SK-N-SH (cell line): Measurements from ENCODE around the gene TANGO6. TPM values are rescaled to one million over a fixed set of nuclear protein-coding genes. Genes with fewer than 3 reads are reported as not detected.

Experiments used
- CTCF ChIA-PET: fragments of 300-600, 350-600 bp; formaldehyde crosslinking; extraction: SDS; loops from one replicate; lab custom pipeline; 2021; lab: Yijun Ruan, JAX
- POLR2A ChIA-PET: fragments of 350-600 bp; sonication (Branson Sonifier 250); formaldehyde crosslinking; extraction: SDS; loops from one replicate; lab custom pipeline; 2020; ENCODE audit warnings: antibody characterized with exemption, inconsistent platforms; lab: Yijun Ruan, JAX
- DNase-seq: peaks from one replicate; pipeline ENCODE4 v3.0.0; 2012
- H2AFZ ChIP-seq: fragments of 200-600 bp; sonication (generic); 2 replicates; pipeline ENCODE4 v1.8.1; 2016; ENCODE audit warnings: antibody characterized with exemption, mild to moderate bottlenecking, low read depth
- H3F3A ChIP-seq: fragments of 200-600 bp; sonication (generic); replicated peaks from 2 replicates; pipeline ENCODE3; 2016; ENCODE audit warnings: antibody characterized with exemption, mild to moderate bottlenecking; ENCODE audit not compliant: insufficient read depth
- H3K27ac ChIP-seq, 2 experiments: fragments of 200-500 bp in 1 of 2; fragments of 200-600 bp in 1 of 2; sonication (Bioruptor generic) in 1 of 2; sonication (generic), shearing (Covaris generic) in 1 of 2; 2 replicates each; pipeline versions ENCODE4 v1.5.1 to v1.6.1; 2014 to 2016; ENCODE audit warnings: low read depth in 2 of 2, inconsistent platforms in 1 of 2, low read length in 1 of 2, mild to moderate bottlenecking in 1 of 2, mixed read lengths in 1 of 2
- H3K27me3 ChIP-seq: fragments of 200-600 bp; sonication (generic), shearing (Covaris generic); 2 replicates; pipeline ENCODE4 v1.6.1; 2016; ENCODE audit warnings: mixed run types; ENCODE audit not compliant: insufficient read depth
- H3K36me3 ChIP-seq, 2 experiments: fragments of 200-500 bp in 1 of 2; fragments of 200-600 bp in 1 of 2; sonication (Bioruptor generic) in 1 of 2; sonication (generic) in 1 of 2; replicated peaks in 1 of 2; 2 replicates each; pipeline versions ENCODE3 to v1.5.1; 2014 to 2016; ENCODE audit warnings: low read length in 1 of 2, mild to moderate bottlenecking in 1 of 2; ENCODE audit not compliant: insufficient read depth in 2 of 2, control insufficient read depth in 1 of 2
- H3K4me1 ChIP-seq, 2 experiments: fragments of 200-500 bp in 1 of 2; fragments of 200-600 bp in 1 of 2; sonication (Bioruptor generic) in 1 of 2; sonication (generic), shearing (Covaris generic) in 1 of 2; 2 replicates each; pipeline versions ENCODE4 v1.5.1 to v1.6.1; 2014 to 2016; ENCODE audit warnings: low read depth in 1 of 2, low read length in 1 of 2, mixed run types in 1 of 2; ENCODE audit not compliant: insufficient read depth in 2 of 2, control insufficient read depth in 1 of 2
- H3K4me2 ChIP-seq: fragments of 200-600 bp; sonication (generic), shearing (Covaris generic); 2 replicates; pipeline ENCODE4 v1.6.1; 2017; ENCODE audit warnings: mixed run types
- H3K4me3 ChIP-seq, 2 experiments: fragments of 200-500 bp in 1 of 2; fragments of 200-600 bp in 1 of 2; sonication (Bioruptor generic) in 1 of 2; sonication (generic), shearing (Covaris generic) in 1 of 2; 2 replicates each; pipeline versions ENCODE4 v1.5.1 to v1.8.1; 2014 to 2016; ENCODE audit warnings: low read depth in 2 of 2, inconsistent platforms in 1 of 2, low read length in 1 of 2, mild to moderate bottlenecking in 1 of 2, mixed read lengths in 1 of 2, moderate library complexity in 1 of 2
- H3K79me2 ChIP-seq: fragments of 200-600 bp; sonication (generic); 2 replicates; pipeline ENCODE4 v1.8.1; 2017; ENCODE audit warnings: mild to moderate bottlenecking; ENCODE audit not compliant: insufficient read depth
- H3K9ac ChIP-seq: fragments of 200-600 bp; sonication (generic); 2 replicates; pipeline ENCODE4 v1.6.1; 2017; ENCODE audit warnings: mixed run types
- H3K9me2 ChIP-seq: fragments of 200-600 bp; sonication (generic); 2 replicates; pipeline ENCODE4 v1.6.1; 2017; ENCODE audit warnings: mixed run types
- H3K9me3 ChIP-seq: fragments of 200-600 bp; sonication (generic); 2 replicates; pipeline ENCODE4 v1.6.1; 2017; ENCODE audit warnings: mixed run types, mild to moderate bottlenecking, moderate library complexity
- H4K20me1 ChIP-seq: fragments of 200-600 bp; sonication (generic); 2 replicates; pipeline ENCODE4 v1.6.1; 2017; ENCODE audit warnings: mild to moderate bottlenecking, mixed run types; ENCODE audit not compliant: insufficient read depth
- CTCF ChIP-seq: fragments of 200-600 bp; sonication (generic); IDR thresholded peaks from 2 replicates; pipeline ENCODE4 v1.6.1; 2017; ENCODE audit warnings: antibody characterized with exemption, mild to moderate bottlenecking, moderate library complexity
- FOSL2 ChIP-seq: IDR thresholded peaks from 2 replicates; pipeline ENCODE4 v1.4.0; 2012; ENCODE audit warnings: low read depth, mild to moderate bottlenecking, moderate library complexity, borderline replicate concordance
- FOXM1 ChIP-seq: IDR thresholded peaks from 2 replicates; pipeline ENCODE4 v1.4.0; 2012; ENCODE audit warnings: low read depth, mild to moderate bottlenecking
- GABPA ChIP-seq: IDR thresholded peaks from 2 replicates; pipeline ENCODE4 v1.4.0; 2012; ENCODE audit warnings: low read depth, mild to moderate bottlenecking
- GATA2 ChIP-seq: sonication (generic); formaldehyde crosslinking; IDR thresholded peaks from 2 replicates; pipeline ENCODE4 v1.5.0; 2020; ENCODE audit warnings: mild to moderate bottlenecking, missing genetic modification reagents
- IRF3 ChIP-seq: fragments of 150-350 bp; IDR thresholded peaks from 2 replicates; pipeline ENCODE4 v1.6.1; 2016; ENCODE audit warnings: mild to moderate bottlenecking, low read depth, low read length
- JUND ChIP-seq: IDR thresholded peaks from 2 replicates; pipeline ENCODE4 v1.4.0; 2012
- MAX ChIP-seq: IDR thresholded peaks from 2 replicates; pipeline ENCODE4 v1.4.0; 2012; ENCODE audit warnings: low read depth
- MEF2A ChIP-seq: IDR thresholded peaks from 2 replicates; pipeline ENCODE4 v1.4.0; 2012; ENCODE audit warnings: low read depth, borderline replicate concordance
- MXI1 ChIP-seq: IDR thresholded peaks from 2 replicates; pipeline ENCODE4 v1.6.1; 2012; ENCODE audit warnings: mild to moderate bottlenecking, low read depth, low read length, improper control_type of control experiment
- NFIC ChIP-seq: IDR thresholded peaks from 2 replicates; pipeline ENCODE4 v1.4.0; 2012; ENCODE audit warnings: borderline replicate concordance
- RCOR1 ChIP-seq: fragments of 150-350 bp; IDR thresholded peaks from 2 replicates; pipeline ENCODE4 v1.6.1; 2017; ENCODE audit warnings: antibody characterized with exemption, low read length
- REST ChIP-seq: IDR thresholded peaks from 2 replicates; pipeline ENCODE4 v1.6.1; 2012; ENCODE audit warnings: mild to moderate bottlenecking, low read depth, low read length, moderate library complexity
- RXRA ChIP-seq: IDR thresholded peaks from 2 replicates; pipeline ENCODE4 v1.4.0; 2012; ENCODE audit warnings: low read depth, mild to moderate bottlenecking, borderline replicate concordance
- SIN3A ChIP-seq: IDR thresholded peaks from 2 replicates; pipeline ENCODE4 v1.6.1; 2012; ENCODE audit warnings: low read depth, mild to moderate bottlenecking, low read length, moderate library complexity, borderline replicate concordance
- TEAD4 ChIP-seq: IDR thresholded peaks from 2 replicates; pipeline ENCODE4 v1.4.0; 2012; ENCODE audit warnings: mild to moderate bottlenecking, borderline replicate concordance; ENCODE audit not compliant: insufficient read depth
- USF2 ChIP-seq: fragments of 150-350 bp; IDR thresholded peaks from 2 replicates; pipeline ENCODE4 v1.6.1; 2017; ENCODE audit warnings: antibody characterized with exemption, low read length, low read depth, borderline replicate concordance
- ZBTB33 ChIP-seq: IDR thresholded peaks from 2 replicates; pipeline ENCODE4 v1.4.0; 2012; ENCODE audit warnings: low read depth, borderline replicate concordance
- WGBS: methylation state at CpG from one replicate; pipeline ENCODE4 v1.1.6; 2017; ENCODE audit warnings: low lambda C conversion rate; 5-methylcytosine and 5-hydroxymethylcytosine counted together
- polyA plus RNA-seq, 3 experiments: library from polyadenylated mRNA; depleted of rRNA; stranded (reverse); fragments of >200 nt; gene quantifications; 2 replicates each; pipeline ENCODE4 v1.2.3, GENCODE V29; 2012

The TANGO6 gene
- polyA plus RNA-seq, 1 of the 3 experiments (the other 2 are of a cell fraction) = 5.5 TPM

GRCh38 chr16:69037373-69038160 is 194.2 kb downstream of the TANGO6 start (continued):
- TF ChIP-seq ZBTB33 (no peak), JUND (no peak), IRF3 (no peak), USF2 (no peak), RCOR1 (no peak), SIN3A (no peak), FOXM1 (no peak), MEF2A (no peak)

GRCh38 chr16:69039333-69039941 is 196.1 kb downstream of the TANGO6 start:
- Histone ChIP-seq H3F3A (no peaks in the 10 kb centered on the region), H3K27ac (peak overlapping the region in 1 of 2 experiments; percentile 14; a peak in 1 of 4 replicates), H3K9me3 (no peaks in the 10 kb centered on the region), H3K4me1 (peaks cover 0 to 11% of the 10 kb centered on the region in 2 experiments; a peak in 2 of 4 replicates), H3K36me3 (peaks cover 7 to 13% of the 10 kb centered on the region in 2 experiments), H3K9me2 (no peaks in the 10 kb centered on the region), H4K20me1 (no peaks in the 10 kb centered on the region), H3K4me3 (no peak overlapping the region), H2AFZ (no peak overlapping the region), H3K79me2 (no peaks in the 10 kb centered on the region), H3K4me2 (no peak overlapping the region), H3K27me3 (no peaks in the 10 kb centered on the region), H3K9ac (no peak overlapping the region)
- WGBS = 90% methylated on average over 4 of the region's 4 CpGs
- ChIA-PET CTCF (no interaction called here), POLR2A (no interaction called here)
- no peak for DNase-seq
- TF ChIP-seq FOSL2 (no peak), GATA2 (CRISPR knock-in tag) (no peak), USF2 (no peak), MXI1 (no peak), TEAD4 (no peak), FOXM1 (no peak), REST (no peak), MAX (no peak), CTCF (no peak), GABPA (no peak), RXRA (no peak), NFIC (no peak)
